ENCODE results near the gene RHOG.

DNA sequence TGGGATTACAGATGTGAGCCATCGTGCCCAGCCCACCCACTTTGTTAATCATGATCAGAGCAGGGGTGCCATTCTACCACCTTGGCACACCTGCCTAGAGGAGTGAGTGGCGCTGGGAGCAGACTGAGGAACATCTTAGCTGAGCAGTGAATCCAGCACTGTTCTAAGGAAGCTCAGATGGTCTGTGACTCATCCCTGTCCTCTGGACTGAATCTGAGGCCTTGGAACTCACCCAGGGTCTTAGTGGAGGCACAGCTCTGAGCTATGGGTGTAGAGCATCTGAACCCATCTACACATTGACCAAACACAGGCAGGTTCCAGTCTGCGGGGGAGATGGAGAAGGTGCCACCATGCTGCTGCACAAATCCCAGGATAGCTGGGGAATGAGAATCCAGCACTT is 17.5 kb downstream of the RHOG start:
- TF ChIP-seq, protein P1, sequence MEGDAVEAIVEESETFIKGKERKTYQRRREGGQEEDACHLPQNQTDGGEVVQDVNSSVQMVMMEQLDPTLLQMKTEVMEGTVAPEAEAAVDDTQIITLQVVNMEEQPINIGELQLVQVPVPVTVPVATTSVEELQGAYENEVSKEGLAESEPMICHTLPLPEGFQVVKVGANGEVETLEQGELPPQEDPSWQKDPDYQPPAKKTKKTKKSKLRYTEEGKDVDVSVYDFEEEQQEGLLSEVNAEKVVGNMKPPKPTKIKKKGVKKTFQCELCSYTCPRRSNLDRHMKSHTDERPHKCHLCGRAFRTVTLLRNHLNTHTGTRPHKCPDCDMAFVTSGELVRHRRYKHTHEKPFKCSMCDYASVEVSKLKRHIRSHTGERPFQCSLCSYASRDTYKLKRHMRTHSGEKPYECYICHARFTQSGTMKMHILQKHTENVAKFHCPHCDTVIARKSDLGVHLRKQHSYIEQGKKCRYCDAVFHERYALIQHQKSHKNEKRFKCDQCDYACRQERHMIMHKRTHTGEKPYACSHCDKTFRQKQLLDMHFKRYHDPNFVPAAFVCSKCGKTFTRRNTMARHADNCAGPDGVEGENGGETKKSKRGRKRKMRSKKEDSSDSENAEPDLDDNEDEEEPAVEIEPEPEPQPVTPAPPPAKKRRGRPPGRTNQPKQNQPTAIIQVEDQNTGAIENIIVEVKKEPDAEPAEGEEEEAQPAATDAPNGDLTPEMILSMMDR (IDR thresholded peaks at IDR 0.05; ENCODE audit: poor library complexity, severe bottlenecking) = no peak
- no peak for TF ChIP-seq EP300 (conservative IDR thresholded peaks at IDR 0.05; ENCODE audit: poor library complexity, severe bottlenecking)
- TF ChIP-seq, protein P2, sequence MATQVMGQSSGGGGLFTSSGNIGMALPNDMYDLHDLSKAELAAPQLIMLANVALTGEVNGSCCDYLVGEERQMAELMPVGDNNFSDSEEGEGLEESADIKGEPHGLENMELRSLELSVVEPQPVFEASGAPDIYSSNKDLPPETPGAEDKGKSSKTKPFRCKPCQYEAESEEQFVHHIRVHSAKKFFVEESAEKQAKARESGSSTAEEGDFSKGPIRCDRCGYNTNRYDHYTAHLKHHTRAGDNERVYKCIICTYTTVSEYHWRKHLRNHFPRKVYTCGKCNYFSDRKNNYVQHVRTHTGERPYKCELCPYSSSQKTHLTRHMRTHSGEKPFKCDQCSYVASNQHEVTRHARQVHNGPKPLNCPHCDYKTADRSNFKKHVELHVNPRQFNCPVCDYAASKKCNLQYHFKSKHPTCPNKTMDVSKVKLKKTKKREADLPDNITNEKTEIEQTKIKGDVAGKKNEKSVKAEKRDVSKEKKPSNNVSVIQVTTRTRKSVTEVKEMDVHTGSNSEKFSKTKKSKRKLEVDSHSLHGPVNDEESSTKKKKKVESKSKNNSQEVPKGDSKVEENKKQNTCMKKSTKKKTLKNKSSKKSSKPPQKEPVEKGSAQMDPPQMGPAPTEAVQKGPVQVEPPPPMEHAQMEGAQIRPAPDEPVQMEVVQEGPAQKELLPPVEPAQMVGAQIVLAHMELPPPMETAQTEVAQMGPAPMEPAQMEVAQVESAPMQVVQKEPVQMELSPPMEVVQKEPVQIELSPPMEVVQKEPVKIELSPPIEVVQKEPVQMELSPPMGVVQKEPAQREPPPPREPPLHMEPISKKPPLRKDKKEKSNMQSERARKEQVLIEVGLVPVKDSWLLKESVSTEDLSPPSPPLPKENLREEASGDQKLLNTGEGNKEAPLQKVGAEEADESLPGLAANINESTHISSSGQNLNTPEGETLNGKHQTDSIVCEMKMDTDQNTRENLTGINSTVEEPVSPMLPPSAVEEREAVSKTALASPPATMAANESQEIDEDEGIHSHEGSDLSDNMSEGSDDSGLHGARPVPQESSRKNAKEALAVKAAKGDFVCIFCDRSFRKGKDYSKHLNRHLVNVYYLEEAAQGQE (IDR thresholded peaks at IDR 0.05; ENCODE audit: borderline replicate concordance) = no peak
- no peak for TF ChIP-seq POLR2AphosphoS5 (IDR thresholded peaks at IDR 0.05)
- TF ChIP-seq EZH2 (IDR thresholded peaks at IDR 0.05; ENCODE audit: borderline replicate concordance, insufficient read depth, low read length, poor library complexity, severe bottlenecking) = no peak
- TF ChIP-seq TAF1 (IDR thresholded peaks at IDR 0.05; ENCODE audit: low read depth) = no peak
- no peak for TF ChIP-seq RAD21 (conservative IDR thresholded peaks at IDR 0.05)
- no peak for TF ChIP-seq SMC3 (conservative IDR thresholded peaks at IDR 0.05; ENCODE audit: poor library complexity)
- TF ChIP-seq MXI1 (conservative IDR thresholded peaks at IDR 0.05; ENCODE audit: poor library complexity, severe bottlenecking) = no peak
